GDM1 (cell line): ENCODE results near the gene MCF2L.
"Not testable (repeated sequence)": the region's sequence is repeated elsewhere in the genome, so short reads cannot be mapped to it uniquely, and the experiment has no call there.

Source experiments
- DNase-seq: peaks from one replicate; lab custom pipeline; 2025; lab: John Stamatoyannopoulos, UW

MCF2L gene

DNA sequence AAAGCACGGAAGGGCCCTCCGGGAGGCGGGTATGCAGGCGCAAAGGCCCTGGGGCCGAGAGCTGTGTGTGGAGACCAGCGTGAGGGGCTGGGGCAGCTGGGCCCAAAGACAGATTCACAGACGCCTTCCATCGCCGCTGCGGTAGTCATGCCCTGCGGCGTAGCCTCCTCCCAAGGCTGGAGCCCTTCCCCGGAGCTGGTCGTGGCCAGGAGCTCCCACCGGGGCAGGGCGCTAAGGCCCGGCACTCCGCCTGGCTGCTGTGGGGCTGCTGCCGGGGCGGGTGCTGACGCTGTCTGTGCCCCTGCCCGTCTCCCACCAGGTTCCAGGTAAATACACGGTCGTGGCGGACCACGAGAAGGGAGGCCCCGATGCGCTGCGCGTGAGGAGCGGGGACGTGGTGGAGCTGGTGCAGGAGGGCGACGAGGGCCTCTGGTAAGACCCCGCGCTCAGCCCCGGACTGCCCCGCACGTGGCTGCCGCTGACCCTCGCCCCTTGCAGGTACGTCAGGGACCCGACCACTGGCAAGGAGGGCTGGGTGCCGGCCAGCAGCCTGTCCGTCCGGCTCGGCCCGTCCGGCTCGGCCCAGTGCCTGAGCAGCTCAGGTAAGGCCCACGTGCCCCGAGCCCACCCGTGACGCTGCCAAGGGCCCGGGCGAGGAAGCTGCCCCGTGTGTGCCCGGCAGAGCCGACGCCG, 127.2 kb downstream of the MCF2L start:
- DNase-seq, result no peak

DNA sequence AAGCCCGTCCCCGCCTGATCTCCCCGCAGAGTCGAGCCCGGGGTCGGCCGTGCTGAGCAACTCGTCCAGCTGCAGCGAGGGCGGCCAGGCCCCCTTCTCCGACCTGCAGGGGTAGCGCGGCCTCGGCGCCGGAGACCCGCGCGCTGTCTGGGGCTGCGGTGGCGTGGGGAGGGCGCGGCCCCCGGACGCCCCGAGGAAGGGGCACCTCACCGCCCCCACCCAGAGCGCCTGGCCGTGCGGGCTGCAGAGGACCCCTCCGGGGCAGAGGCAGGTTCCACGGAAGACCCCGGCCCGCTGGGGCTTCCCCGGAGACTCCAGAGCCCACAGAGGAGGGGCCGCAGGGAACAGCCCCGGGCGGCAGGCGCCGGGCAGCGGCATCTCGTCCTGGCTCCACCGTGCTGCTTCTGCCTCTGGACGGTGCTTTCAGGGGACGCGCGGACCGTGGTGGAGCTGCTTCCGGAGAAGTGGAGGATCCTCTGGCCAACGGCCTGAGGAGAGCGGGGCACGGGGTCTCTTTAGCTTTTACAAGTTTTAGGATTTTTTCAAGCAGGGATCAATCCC, 127.8 kb downstream of the MCF2L start:
- no peak for DNase-seq

DNA sequence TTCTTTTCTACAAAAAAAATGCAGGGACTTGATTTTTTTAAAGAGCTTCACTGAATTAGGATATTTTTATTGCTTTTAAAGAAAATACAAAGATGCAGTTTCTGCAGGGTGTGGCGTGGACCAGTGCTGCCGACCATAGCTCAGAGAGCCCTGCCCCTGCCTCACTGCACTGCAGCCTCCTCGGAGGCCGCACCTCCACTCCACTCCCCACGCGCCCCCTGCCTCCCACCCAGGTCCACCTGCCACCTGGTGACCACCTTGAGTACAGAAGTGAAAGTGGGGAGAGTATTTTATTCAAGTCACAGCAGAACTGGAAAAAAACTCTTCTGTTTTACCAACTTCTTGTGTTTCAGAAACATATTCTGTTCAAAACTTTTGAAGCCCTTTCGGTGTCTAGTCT, 128.6 kb downstream of the MCF2L start:
- no peak for DNase-seq

DNA sequence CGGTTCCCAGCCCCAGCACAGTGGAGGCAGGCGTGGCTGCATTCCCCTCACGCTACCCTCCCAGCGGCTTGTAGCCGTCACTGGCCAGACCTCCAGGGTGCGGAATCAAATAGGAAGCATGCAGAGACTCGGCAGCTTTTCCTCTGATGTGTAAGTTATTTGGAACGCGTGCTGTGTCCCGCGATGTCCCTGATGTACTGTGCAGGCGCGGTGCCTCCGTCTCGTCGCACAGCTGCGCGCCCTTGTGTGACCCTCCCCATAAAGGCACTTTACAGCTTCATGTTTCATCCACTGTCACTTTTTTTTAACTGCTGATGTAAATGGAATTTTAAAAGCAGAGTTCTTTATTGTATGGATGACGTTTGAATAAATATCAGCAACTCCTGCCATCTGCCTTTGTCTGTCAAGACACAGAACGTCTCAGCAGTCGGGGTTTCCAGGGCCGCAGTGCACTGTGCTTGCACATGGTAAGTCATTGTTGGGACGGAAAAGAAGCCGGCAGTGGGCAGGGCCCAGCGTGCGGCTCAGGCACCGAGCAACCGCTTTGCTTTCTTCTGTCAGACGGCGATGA, 129.2 kb downstream of the MCF2L start:
- DNase-seq, result no peak

DNA sequence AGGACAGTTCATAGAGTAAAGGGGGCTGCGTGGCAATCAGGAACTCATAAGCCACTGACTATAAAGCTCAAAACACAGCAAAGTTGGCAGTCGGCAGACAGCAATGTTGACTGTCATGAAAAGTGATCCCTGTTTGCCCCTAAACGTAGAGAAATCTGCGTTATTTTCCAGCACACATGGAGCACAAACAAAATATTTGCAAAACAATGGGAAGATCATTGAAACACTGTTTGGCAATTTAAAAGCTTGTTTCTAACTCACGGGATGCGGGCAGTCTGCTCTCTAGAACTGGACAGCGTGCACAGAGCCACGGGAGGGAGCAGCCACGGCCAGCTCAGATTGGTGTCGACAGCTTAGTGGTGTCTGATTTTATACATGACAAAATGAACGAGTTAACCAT, 130.1 kb downstream of the MCF2L start:
- no peak for DNase-seq

DNA sequence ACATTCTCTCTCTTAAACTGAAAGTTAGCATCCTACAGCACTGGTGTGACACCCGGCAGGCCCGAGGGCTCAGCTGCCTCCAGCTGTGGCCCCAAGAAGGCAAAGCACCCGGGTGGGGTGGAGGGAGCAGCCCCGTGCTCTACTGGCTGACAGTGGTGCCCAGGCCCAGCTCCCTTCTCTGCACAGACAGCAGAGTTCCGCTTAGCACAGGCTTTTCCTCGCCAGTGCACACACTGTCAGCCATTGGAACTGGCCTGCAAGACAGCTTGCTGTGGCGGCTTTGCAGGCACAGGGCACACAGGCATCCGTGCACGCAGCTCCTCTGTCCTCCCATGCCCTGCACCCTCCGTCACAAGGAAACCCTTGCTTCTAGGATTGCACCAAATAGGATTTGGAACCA, 133.3 kb downstream of the MCF2L start:
- DNase-seq, result not testable (repeated sequence)

DNA sequence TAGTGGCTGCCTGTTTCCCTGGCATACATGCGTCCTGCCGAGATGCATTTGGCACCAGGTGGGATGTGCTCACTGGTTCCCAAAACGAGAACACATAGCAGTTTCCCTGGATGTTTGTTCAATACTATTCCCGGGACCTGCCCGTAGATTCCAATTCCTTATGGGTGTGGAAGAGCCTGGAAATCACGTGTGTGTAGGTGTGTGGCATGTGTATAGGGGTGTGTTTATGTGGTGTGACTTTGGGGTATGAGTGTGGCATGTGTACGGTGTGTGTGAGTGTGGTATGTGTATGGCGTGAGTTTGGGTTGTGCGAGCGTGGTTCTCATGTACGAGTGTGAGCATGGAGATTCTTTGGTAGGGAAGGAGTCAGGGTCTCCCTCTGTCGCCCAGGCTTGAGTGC, 133.7 kb downstream of the MCF2L start:
- no peak for DNase-seq

DNA sequence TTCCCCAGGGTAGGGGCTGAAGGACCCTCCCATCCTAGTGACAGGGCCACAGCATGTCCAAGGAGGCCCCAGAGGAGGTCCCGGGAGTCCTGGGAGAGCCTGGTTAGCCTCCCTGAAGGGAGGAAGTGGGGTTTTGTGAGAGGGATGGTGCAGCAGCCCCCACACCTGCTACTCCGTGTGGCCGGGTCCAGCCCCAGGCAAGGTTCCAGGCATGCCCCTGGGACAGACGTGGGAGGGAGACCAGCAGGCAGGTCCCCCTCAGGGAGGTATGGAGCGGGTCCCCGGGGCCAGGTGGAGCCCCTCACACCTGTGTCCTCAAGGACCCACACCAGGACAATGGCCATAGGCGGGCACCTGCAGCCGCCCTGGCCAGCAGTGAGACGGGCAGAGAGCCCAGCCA, 134.6 kb downstream of the MCF2L start:
- DNase-seq, result no peak

DNA sequence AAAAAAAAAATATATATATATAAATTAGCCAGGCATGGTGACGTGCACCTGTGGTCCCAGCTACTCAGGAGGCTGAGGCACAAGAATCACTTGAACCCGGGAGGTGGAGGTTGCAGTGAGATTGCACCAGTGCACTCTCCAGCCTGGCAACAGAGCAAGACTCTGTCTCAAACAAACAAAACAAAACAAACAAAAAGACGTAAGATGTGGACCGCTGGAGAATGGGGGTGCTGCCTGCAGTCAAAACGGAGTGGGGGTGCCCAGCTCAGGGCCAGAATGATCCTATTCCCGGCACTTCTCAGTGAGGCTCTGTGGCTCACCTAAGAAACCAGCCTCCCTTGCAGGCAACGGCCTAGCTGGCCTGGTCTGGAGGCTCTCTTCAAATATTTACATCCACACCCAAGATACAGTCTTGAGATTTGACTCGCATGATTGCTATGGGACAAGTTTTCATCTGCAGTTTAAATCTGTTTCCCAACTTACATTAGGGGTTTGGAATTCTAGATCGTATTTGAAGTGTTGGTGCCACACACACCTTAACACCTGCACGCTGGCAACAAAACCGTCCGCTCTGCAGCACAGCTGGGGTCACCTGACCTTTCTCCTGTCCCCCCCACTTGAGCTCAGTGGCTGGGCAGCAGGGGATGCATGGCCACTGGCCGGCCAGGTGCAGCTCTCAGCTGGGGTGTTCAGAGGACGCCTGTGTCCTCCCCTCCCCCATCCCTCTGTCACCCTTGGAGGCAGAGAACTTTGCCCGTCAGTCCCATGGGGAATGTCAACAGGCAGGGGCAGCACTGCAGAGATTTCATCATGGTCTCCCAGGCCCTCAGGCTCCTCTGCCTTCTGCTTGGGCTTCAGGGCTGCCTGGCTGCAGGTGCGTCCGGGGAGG, 136.3 kb downstream of the MCF2L start, which contains the start of gene F7:
Gene F7, plus strand, starts transcription at position 760 of the 889 bp plus-strand sequence. Its CDS starts 51 bp downstream, at position 811.
- no peak for DNase-seq

DNA sequence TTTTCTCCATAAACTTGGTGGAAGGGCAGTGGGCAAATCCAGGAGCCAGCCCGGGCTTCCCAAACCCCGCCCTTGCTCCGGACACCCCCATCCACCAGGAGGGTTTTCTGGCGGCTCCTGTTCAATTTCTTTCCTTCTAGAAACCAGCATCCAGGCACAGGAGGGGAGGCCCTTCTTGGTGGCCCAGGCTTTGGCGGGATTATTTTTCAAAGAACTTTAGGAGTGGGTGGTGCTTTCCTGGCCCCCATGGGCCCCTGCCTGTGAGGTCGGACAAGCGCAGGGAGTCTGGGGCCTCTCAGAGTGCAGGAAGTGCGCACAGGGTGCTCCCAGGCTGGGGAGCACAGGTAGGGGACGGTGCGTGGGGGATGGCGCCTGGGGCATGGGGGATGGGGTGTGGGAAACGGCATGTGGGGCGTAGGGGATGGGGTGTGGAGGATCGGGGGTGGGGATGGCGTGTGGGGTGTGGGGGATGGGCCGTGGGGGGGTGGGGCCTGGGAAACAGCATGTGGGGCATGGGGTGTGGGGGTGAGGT, 137.0 kb downstream of the MCF2L start:
- no peak for DNase-seq

DNA sequence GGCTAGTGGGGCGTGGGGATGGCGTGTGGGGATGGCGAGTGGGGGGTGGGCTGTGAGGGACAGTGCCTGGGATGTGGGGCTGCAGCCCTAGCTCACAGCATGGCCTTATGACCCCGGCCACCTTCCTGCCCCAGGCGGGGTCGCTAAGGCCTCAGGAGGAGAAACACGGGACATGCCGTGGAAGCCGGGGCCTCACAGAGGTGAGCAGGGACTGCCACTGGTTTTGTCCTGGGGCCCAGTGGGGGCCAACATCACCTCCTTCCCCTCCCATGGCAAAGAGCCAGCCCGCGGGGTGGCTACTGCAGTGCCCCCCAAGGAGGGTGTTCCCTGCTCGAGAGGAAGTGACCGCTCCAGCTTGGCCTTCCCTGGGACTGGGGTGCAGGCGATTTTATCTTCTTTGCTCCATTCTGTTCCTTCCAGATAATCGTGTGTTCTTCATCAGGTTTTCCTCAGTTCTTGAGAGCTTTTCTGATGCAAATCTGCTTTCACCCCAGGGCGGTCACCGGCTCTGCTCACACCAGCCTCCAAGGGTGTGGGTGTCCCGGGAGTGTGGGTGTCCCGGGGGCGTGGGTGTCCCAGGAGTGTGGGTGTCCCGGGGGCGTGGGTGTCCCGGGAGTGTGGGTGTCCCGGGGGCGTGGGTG, 137.8 kb downstream of the MCF2L start:
- DNase-seq, result no peak

DNA sequence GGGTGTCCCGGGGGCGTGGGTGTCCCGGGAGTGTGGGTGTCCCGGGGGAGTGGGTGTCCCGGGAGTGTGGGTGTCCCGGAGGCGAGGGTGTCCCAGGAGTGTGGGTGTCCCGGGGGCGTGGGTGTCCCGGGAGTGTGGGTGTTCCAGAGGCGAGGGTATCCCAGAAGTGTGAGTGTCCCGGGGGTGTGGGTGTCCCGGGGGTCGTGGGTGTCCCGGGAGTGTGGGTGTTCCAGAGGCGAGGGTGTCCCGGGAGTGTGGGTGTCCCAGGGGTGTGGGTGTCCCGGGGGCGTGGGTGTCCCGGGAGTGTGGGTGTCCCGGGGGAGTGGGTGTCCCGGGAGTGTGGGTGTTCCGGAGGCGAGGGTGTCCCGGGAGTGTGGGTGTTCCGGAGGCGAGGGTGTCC, 139.5 kb downstream of the MCF2L start:
- not testable (repeated sequence) for DNase-seq

DNA sequence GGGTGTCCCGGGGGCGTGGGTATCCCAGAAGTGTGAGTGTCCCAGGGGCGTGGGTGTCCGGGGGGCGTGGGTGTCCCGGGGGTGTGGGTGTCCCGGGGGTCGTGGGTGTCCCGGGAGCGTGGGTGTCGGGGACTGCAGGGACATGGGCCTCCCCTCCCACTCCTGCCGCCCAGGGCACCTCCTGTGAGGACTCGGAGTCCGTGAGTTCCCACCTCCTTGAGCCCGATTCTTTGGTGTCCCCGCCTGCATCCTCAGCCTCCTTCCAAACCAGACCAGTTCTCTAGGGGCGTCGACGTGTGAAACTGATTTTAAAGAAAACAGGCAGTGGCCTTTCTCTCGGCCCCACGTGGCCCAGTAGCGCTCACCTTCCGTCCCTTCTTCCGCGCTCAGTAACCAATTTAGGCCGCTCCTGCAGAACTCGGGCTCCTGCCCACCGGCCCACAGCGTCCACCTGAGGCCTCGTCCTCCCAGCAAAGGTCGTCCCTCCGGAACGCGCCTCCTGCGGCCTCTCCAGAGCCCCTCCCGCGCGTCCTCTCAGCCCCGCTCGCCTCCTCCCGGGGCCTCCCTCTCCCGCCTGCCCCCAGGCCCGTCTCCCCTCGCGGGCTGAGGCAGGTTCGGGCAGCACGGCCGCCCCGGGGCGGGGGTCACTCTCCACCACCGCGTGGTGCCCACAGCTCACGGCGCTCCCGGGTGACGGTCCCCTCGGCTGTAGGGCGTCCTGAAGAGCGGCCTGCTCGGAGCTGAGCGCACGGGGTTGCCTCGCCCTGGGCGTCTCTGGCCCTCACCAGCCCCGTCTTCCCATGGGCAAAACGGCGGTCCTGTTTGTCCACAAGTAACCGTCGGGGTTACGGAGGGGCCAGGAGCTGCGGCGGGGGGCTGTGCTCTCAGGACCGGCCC, 140.4 kb downstream of the MCF2L start:
- no peak for DNase-seq

DNA sequence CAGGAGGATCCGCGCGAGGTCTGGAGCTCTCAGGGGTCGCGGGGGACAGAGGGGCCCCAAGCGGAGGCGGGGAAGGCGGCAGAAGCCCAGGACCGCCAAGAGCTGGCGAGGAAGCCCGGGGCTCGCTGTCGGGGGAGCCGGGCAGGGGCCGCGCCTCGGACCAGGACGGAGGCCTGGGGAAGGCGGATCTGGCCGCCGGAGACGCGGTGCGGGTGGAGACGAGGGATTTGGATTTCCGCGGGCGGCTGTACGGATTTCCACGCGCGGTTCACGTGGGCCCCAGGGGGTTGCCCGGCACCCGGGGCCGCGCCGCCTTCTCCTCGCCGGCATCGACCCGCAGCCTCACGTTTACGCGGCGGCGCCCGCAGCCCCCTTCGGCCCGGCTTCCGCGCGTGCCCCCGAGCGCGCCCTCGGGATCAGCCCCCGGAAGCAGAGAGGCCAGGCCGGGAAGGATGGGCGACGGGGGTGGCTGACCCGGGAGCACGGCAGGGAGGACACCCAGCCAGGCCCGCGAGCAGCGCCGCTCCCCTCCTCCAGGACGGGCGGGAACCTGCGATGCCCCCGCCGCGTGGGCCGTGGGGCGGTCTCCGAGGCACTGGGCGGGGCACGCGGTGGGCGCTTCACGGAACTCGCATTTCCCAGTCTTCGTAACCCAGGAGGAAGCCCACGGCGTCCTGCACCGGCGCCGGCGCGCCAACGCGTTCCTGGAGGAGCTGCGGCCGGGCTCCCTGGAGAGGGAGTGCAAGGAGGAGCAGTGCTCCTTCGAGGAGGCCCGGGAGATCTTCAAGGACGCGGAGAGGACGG, 141.2 kb downstream of the MCF2L start:
- DNase-seq, result no peak

DNA sequence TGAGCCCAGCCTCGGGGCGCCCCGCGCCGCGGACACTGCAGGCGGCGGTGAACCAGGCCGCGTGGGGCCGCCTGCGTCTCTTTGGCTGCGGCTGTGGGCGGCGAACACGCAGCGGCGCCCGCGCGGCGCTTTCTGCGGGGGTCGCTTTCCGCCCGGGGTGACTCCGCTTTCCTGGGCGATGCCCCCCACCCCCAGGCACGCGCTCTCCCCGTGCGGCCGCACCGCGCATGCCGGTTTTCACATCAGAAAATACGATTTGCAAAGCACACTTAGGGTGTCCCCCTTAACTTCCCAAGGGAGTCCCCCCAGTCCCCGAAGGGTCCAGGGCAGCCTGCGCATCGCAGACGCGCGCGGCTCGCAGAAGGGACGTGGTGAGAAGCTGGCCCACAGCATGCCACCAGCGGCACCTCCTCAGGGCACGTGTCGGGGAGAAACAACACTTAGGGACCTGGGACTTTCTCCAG, 141.9 kb downstream of the MCF2L start:
- no peak for DNase-seq

DNA sequence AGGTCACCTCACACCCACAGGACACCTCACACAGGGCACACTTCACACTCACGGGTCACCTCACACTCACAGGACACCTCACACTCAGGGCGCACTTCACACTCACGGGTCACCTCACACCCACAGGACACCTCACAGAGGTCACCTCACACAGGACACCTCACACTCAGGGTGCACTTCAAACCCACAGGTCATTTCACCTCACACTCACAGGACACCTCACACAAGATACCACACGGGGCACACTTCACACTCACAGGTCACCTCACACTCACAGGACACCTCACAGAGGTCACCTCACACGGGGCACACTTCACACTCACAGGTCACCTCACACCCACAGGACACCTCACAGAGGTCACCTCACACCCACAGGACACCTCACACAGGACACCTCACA, 142.8 kb downstream of the MCF2L start:
- DNase-seq, result not testable (repeated sequence)

DNA sequence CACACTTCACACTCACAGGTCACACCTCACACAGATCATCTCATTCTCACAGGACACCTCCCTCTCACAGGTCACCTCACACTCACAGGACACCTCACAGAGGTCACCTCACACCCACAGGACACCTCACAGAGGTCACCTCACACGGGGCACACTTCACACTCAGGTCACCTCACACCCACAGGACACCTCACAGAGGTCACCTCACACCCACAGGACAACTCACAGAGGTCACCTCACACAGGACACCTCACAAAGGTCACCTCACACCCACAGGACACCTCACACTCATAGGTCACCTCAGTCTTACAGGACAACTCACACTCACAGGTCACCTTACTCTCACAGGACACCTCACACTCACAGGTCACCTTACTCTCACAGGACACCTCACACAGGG, 143.5 kb downstream of the MCF2L start:
- peak; percentile 18 for DNase-seq

DNA sequence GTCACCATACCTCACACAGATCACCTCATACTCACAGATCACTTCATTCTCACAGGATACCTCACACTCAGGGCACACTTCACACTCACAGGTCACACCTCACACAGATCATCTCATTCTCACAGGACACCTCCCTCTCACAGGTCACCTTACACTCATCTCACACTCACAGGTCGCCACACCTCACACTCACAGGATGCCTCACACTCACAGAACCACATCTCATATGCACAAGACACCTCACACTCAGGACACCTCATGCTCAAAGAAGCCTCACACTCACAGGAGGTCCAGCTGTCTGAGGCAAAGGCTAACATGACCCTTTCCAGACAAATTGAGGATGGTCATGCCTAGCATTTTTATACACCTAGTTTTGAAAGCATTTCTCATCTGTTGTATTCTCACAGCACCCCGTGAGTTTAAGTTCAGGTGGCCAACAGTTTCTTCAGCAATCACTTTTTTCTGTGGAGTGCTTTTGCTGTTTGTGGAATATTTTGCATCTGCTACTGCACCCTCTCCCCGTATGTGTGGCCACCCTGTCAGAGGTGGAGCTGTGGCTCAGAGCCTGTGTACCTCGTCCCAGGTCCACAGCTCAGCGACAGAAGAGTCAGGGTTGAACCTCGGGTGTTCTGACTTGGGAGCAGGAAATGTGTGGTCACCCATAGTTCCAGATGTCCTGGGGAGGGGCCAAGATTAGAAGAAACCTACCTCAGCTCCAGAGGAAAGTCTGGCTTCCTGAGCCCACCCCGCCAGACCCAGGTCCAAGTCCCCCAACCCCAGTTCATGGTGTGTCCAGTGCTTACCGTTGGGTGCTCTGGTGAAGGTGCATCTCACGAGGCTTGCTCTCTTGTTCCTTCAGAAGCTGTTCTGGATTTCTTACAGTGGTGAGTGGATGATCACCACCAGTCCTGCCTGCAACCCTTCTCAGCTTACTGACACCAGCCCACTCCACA, 144.2 kb downstream of the MCF2L start:
- DNase-seq, result no peak

DNA sequence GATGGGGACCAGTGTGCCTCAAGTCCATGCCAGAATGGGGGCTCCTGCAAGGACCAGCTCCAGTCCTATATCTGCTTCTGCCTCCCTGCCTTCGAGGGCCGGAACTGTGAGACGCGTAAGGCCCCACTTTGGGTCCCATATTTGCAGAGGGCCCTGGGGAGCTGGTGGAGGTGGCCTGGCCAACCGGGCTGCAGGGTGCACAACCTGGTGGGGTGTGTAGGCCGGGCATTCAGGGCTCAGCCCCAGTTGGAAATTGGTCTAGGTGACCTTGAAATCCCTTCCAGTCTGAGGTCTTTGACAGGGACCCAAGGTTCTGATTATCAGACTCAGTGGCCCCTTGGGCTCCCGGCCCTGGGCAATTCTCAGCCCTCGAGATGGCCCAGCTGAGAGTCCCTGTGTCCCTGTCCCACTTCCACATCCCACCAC, 144.8 kb downstream of the MCF2L start:
- DNase-seq, result no peak
